ENCODE data around the gene HMCN2.
"Not testable (repeated sequence)": the region's sequence is repeated elsewhere in the genome, so short reads cannot be mapped to it uniquely, and the experiment has no call there.

The HMCN2 gene

DNA sequence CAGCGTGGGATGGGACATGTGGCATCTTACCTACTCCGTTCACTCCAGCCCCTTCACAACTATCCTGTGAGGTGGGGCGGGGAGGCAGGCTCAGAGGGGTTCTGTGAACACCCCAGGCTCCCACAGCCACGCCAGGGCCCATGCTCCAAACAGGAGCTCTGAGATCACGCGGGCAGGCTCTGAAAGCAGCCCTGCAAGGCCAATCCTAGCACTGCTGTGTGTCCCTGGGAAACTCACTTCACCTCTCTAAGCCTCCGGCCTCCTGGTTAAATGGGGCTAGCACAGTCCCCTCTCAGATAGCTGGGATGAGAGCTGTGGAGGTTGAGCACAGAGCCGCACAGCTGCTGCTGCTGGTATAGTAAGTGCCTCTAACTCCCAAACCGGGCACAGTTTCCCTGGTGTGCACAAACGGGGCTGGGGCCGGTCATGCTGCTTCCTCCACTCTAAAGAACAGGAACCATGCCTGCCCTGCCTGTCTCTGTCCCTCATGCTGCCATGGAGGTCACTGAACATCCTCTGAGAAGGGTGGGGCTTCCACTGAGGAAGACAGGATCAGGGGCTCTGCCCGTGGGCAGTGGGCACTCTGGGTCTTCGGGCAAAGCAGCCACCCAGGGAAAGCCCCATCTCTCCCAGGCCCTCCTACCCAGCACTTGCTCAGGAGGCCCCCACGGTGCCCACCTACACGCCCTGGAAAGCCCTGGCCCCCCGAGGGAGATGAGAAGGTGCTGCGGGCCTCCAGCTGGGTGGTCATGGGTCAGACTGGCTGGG lies 166.2 kb downstream of the HMCN2 start:
- Histone ChIP-seq H3K4me3 (no peak overlapping the region), H3K9me3 (peaks cover 13% of the 10 kb centered on the region), H3K27me3 (peaks cover 11% of the 10 kb centered on the region), H3K9ac (no peak overlapping the region), H3K4me1 (peaks cover 26% of the 10 kb centered on the region), H3K27ac (no peak overlapping the region), H3K4me2 (no peak overlapping the region), H4K20me1 (no peaks in the 10 kb centered on the region), H3K36me3 (no peaks in the 10 kb centered on the region)
- TF ChIP-seq Cebpa-rat (IDR thresholded peaks at IDR 0.05), result no peak

DNA sequence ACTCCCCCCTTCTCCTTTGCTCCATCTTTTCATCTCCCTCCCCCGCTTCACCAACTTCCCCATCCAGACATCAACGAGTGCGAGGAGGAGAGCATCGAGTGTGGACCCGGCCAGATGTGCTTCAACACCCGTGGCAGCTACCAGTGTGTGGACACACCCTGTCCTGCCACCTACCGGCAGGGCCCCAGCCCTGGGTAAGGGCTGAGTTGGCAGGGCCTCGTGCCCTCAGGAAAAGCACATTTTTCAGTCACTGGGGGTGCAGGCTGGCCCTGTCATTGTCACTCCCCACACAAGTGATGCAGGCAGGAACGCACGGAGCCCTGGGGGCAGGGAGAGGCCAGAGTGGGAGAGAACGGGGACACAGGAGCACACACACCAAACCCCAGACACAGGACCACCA lies 166.8 kb downstream of the HMCN2 start:
- no peaks in the 10 kb centered on the region for H4K20me1 ChIP-seq
- no peak for TF ChIP-seq Cebpa-rat (IDR thresholded peaks at IDR 0.05)
- peaks cover 11% of the 10 kb centered on the region for H3K27me3 ChIP-seq
- no peak overlapping the region for H3K9ac ChIP-seq
- peaks cover 13% of the 10 kb centered on the region for H3K9me3 ChIP-seq
- peaks cover 19% of the 10 kb centered on the region for H3K4me1 ChIP-seq
- no peak overlapping the region for H3K4me3 ChIP-seq
- no peak overlapping the region for H3K27ac ChIP-seq
- H3K4me2 ChIP-seq, result no peak overlapping the region
- no peaks in the 10 kb centered on the region for H3K36me3 ChIP-seq

- Histone ChIP-seq H3K9ac (no peak overlapping the region), H3K4me2 (no peak overlapping the region)
Observed at GRCh38 chr9:130432796-130433167, 167.2 kb downstream of the HMCN2 start.

GRCh38 chr9:130433168-130433946 lies 167.8 kb downstream of the HMCN2 start:
- TF ChIP-seq Cebpa-rat (IDR thresholded peaks at IDR 0.05), result no peak
- H4K20me1 ChIP-seq, result no peaks in the 10 kb centered on the region
- H3K9me3 ChIP-seq, result peaks cover 13% of the 10 kb centered on the region
- H3K9ac ChIP-seq, result no peak overlapping the region
- no peak overlapping the region for H3K27ac ChIP-seq
- peaks cover 11% of the 10 kb centered on the region; the same call in 1 of the 2 replicates for H3K4me1 ChIP-seq
- peaks cover 11% of the 10 kb centered on the region for H3K27me3 ChIP-seq
- no peak overlapping the region for H3K4me2 ChIP-seq
- no peak overlapping the region for H3K4me3 ChIP-seq
- no peaks in the 10 kb centered on the region for H3K36me3 ChIP-seq

More at GRCh38 chr9:130432796-130433167, 167.2 kb downstream of the HMCN2 start:
- H4K20me1 ChIP-seq, result no peaks in the 10 kb centered on the region
- no peak for TF ChIP-seq Cebpa-rat (IDR thresholded peaks at IDR 0.05)
- peaks cover 13% of the 10 kb centered on the region for H3K9me3 ChIP-seq
- no peaks in the 10 kb centered on the region for H3K36me3 ChIP-seq
- peaks cover 15% of the 10 kb centered on the region for H3K4me1 ChIP-seq
- peaks cover 11% of the 10 kb centered on the region for H3K27me3 ChIP-seq
- H3K27ac ChIP-seq, result no peak overlapping the region
- H3K4me3 ChIP-seq, result no peak overlapping the region

DNA sequence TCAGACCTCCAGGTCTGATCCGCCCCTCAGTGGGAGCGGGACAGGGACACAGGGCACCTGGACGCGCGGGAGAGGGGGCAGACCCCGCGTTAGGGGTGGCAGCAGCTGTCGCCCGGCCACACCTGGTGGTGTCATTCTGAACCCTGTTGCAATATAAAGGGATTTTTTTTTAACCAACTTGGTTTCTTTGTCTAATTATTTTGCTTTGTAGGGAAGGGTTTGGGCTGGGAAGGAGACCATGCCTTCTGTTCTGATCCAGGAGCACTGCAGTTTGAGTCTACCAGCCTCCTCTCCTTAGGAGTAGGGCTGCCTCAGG lies 168.3 kb downstream of the HMCN2 start:
- no peaks in the 10 kb centered on the region for H3K36me3 ChIP-seq
- H3K9me3 ChIP-seq, result peaks cover 13% of the 10 kb centered on the region
- peaks cover 11% of the 10 kb centered on the region; the same call in 1 of the 2 replicates for H3K4me1 ChIP-seq
- H3K4me2 ChIP-seq, result no peak overlapping the region
- H3K9ac ChIP-seq, result no peak overlapping the region
- H3K27me3 ChIP-seq, result peaks cover 11% of the 10 kb centered on the region
- H4K20me1 ChIP-seq, result no peaks in the 10 kb centered on the region
- no peak overlapping the region for H3K4me3 ChIP-seq
- no peak for TF ChIP-seq Cebpa-rat (IDR thresholded peaks at IDR 0.05)
- H3K27ac ChIP-seq, result no peak overlapping the region

- H3K4me2 ChIP-seq, H4K20me1 ChIP-seq: not testable (repeated sequence)
Observed at GRCh38 chr9:130434656-130435055, 169.1 kb downstream of the HMCN2 start.

GRCh38 chr9:130437011-130437789 lies 171.6 kb downstream of the HMCN2 start:
- Histone ChIP-seq H3K4me2 (no peak overlapping the region), H3K36me3 (no peaks in the 10 kb centered on the region), H3K9ac (no peak overlapping the region), H3K27ac (no peak overlapping the region), H3K9me3 (peaks cover 16% of the 10 kb centered on the region), H3K4me1 (peaks cover 3% of the 10 kb centered on the region; the same call in 1 of the 2 replicates), H3K27me3 (peaks cover 11% of the 10 kb centered on the region), H4K20me1 (no peaks in the 10 kb centered on the region), H3K4me3 (no peak overlapping the region)
- TF ChIP-seq Cebpa-rat (IDR thresholded peaks at IDR 0.05), result no peak

More at GRCh38 chr9:130434656-130435055, 169.1 kb downstream of the HMCN2 start:
- not testable (repeated sequence) for H3K27ac ChIP-seq, H3K4me3 ChIP-seq, H3K9ac ChIP-seq, H3K36me3 ChIP-seq
- H3K4me1 ChIP-seq, result peaks cover 11% of the 10 kb centered on the region; the same call in 1 of the 2 replicates
- H3K27me3 ChIP-seq, result peaks cover 11% of the 10 kb centered on the region
- H3K9me3 ChIP-seq, result peaks cover 13% of the 10 kb centered on the region

DNA sequence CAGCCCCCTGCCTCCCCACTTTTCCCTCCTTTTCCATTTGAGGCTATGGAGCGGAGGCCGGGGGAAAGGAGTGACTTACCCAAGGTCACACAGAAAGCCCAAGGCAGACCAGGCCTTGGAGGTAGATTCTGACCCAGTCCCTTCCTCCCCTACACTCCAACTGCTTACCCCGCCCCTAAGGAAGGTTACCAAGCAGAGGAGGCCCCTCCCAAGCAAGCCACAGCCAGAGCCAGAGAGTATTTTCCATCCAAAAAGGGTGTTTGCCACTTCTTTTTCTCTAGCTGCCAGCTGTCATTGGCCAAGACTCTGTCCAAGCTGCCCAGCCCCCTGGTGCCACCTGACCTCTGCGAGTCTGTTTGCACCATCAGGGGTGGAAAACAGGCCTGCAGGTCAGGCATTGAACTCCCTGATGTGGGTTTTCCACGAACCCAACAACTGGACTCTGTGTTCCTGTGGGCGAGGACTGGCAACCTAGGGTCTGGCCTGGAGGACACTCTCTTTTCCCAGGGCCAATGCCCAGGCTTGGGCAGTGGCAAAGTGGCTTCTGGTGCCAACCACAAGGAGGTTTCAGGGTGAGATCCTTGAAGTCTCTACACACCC lies 172.9 kb downstream of the HMCN2 start:
- H3K9me3 ChIP-seq, result peaks cover 16% of the 10 kb centered on the region
- H3K4me3 ChIP-seq, result no peak overlapping the region
- H3K4me1 ChIP-seq, result no peaks in the 10 kb centered on the region
- no peak for TF ChIP-seq Cebpa-rat (IDR thresholded peaks at IDR 0.05)
- no peak overlapping the region for H3K27ac ChIP-seq
- H3K36me3 ChIP-seq, result no peaks in the 10 kb centered on the region
- H4K20me1 ChIP-seq, result no peaks in the 10 kb centered on the region
- no peak overlapping the region for H3K9ac ChIP-seq
- no peak overlapping the region for H3K4me2 ChIP-seq
- peaks cover under 1% of the 10 kb centered on the region; the same call in 1 of the 2 replicates for H3K27me3 ChIP-seq

GRCh38 chr9:130441031-130441430 lies 175.5 kb downstream of the HMCN2 start:
- no peak overlapping the region for H3K9ac ChIP-seq
- TF ChIP-seq Cebpa-rat (IDR thresholded peaks at IDR 0.05), result no peak
- H3K9me3 ChIP-seq, result peaks cover 16% of the 10 kb centered on the region
- H3K4me1 ChIP-seq, result peaks cover 19% of the 10 kb centered on the region
- H3K36me3 ChIP-seq, result no peaks in the 10 kb centered on the region
- H3K27me3 ChIP-seq, result peaks cover 7% of the 10 kb centered on the region; the same call in 1 of the 2 replicates
- H3K4me2 ChIP-seq, result no peak overlapping the region
- no peak overlapping the region for H3K27ac ChIP-seq
- H3K4me3 ChIP-seq, result no peak overlapping the region
- no peaks in the 10 kb centered on the region for H4K20me1 ChIP-seq

Measured in BLaER1 (cell line).